NK-92 treated with Interleukin-12 subunit alpha and Interleukin-12 subunit beta, amount 100 ng/mL, for 24 hours (cell line): ENCODE measurements around the gene KLF2.

ENCODE experiments used
- DNase-seq: peaks from one replicate; lab custom pipeline; 2025; lab: John Stamatoyannopoulos, UW

Gene KLF2

DNA sequence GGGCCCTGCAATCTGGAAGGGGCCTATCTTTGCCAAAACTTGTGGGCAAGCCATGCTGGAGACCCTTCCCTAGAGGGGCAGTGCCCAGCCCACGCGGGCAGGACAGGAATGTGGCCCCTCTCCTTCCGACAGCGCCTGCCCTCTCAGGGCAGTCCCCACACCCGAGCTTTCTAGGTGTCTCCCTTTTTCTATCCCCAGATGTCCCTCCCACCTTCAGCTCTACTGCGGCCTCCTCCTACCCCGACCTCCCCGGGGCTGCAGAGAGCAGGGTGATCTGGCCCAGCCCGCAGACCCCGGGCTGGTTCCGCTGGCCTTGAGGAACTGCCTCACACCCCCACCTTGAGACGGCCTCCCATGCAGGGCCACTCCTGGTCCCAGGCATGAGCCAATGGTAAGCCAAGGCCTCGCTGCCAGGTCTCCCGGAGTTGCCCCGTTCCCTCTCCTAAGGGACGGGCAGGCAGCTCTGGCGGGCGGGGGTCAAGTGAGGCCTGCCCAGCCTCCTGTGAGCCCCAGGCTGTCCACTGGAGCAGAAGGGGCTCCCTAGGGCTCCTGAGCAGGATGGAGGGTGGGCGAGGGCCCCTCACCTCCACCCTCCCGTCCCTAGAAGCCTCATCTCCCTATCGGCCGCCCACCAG, 39.7 kb downstream of the KLF2 start:
- DNase-seq, result no peak

DNA sequence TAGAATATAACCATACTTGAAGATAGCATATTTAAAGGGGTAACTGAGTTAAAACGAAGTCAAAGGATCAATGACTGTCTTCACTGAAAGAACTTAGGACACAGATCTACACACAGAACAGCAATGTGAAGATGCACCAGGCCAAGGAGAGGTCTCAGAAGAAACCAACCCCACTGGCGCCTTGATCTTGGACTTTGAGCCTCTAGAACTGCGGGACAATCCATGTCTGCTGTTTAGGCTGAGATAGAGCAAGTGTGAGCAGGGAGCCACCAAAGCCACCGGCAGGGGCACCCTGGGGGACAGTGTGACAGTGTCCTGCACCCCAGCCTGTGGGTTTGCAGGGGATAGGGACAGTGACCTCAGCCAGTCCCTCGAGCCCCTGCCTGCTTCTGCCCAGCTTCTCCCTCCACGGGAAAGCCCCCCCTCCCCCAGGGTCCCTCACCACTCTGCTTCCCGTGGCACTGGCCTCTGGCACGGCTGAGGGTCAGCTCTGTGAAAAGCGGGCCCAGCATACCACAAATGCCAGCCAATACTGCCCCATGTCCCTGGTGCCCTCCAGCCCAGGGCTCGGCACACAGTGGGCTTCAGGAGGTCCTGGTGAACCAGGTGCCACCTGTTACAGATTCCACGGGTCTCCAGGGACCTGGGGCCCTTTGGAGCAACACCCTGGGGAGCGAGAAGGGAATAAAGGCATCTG, 40.8 kb downstream of the KLF2 start:
- no peak for DNase-seq

DNA sequence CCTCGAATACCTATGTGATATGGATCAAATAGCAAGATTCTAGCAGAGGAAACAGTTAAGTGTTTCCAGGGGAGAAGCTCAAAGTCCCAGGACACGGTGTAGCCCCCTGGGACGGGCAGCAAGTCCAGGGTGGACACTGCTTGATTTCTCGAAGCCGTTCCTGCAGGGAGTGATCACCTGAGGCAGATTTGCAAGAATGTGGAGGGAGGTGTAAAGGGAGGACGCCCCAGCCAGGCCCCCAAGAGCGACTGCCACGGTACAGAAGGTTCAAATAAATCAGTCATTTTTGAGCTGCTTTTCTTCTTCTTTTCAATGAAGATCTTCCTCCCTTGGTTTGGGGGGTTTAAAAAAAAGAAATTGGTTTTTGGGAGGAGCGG, 41.4 kb downstream of the KLF2 start:
- DNase-seq, result no peak

DNA sequence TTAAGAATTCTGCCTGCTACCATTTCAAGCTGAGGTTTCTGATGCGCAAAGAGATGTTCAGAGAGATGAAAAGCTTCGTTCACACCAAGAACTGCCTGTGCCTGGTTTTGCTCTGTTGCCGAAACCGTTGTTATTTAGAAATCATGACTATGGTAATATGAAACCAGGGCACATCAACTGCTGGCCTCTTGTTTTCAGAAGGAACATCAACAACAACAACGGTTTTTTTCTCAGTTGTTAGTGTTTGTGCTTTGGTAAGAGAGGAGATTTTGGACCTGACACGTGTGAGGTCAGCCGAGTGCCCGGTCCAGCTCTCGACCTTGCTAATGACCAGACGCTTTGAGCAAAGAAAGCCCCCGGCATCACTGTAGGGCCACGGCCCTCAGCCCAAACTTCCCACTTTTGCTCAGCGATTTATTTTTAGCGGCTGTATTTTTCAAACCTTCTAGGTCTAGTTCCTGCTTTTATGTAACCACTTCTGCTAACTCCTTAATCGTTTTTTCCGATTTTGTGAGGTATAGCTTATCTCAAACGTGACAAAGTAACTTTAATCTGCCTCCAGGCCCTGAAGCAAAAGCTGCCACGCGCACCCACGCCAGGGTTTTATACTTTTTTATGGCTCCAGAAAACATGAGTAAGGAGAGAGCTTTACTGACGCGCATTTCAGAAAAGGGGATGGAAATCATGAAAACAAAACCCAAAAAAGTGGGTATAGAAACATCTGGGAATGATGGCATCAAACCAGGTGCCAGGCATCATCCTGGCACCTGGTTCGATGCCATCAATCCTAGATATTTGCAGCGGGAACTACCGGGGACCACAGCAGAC, 42.0 kb downstream of the KLF2 start:
- DNase-seq, result no peak

DNA sequence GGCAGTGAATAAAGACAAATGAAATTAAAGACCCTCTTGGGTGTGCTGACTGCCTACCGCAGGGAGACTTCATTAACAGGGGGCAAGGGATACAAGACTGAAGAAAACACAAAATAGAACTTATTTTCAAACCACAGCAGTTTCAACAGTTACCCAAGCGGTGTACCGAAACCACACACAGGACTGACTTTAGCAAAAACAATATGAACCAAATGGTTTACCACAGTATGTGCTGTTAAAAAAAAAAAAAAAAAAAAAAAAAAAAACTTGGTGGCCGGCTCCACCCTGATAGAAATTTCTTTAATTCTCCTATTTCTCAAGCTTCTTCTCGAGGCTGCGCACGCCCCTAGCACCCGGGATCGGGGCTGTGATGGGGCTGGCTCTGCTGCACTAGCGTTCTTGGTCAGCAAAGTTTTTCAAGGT, 42.6 kb downstream of the KLF2 start:
- peak; percentile 36 for DNase-seq

DNA sequence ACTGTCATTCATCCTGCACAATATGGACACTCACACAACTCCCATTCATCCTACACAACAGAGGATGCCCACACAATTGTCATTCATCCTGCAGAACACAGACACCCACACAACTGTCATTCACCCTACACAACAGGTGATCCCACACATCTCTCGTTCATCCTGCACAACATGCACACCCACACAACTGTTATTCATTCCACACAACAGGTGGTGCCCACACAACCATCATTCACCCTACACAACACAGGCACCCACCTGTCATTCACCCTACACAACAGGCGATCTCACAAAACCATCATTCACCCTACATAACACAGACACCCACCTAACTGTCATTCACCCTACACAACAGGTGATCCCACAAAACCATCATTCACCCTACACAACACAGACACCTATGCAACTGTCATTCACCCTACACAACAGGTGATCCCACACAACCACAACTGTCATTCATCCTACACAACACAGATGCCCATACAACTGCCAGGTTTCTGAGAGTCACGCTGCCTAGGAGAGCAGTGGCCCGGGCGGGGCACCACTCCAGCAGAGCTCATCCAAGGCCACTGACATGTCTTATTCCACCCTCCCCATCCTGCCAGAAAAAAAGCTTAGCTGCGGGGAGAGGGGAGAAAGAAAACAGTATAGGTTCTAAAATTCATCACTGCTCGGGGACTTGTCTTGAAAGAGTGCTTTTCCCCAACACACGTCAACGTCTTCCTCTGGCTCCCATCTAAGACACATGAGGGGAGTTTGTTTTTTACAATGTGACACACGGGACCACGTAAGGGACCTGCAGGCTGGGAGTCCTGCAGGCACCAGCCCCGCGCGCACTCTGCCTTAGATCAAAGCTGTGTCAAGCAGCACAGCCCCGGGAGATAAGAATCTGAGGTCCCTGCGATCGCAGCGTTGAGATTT, 44.0 kb downstream of the KLF2 start:
- DNase-seq, result no peak

DNA sequence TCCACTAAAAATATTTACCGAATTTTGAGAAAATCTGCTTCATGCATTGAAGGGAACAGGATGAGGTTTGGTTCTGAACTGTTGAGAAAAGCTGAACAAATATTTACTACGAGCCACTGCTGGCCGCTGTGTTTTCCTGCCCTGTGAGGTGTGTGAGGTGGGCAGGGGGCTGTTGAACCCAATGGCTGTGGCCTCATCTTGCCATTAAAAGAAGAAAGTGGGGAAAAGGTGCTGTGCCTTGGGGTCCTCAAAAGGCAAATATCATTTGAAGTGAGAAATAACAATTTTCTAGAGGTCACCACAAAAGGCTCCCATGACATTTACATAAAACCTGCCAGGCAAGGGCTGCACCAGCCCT, 44.7 kb downstream of the KLF2 start:
- no peak for DNase-seq

DNA sequence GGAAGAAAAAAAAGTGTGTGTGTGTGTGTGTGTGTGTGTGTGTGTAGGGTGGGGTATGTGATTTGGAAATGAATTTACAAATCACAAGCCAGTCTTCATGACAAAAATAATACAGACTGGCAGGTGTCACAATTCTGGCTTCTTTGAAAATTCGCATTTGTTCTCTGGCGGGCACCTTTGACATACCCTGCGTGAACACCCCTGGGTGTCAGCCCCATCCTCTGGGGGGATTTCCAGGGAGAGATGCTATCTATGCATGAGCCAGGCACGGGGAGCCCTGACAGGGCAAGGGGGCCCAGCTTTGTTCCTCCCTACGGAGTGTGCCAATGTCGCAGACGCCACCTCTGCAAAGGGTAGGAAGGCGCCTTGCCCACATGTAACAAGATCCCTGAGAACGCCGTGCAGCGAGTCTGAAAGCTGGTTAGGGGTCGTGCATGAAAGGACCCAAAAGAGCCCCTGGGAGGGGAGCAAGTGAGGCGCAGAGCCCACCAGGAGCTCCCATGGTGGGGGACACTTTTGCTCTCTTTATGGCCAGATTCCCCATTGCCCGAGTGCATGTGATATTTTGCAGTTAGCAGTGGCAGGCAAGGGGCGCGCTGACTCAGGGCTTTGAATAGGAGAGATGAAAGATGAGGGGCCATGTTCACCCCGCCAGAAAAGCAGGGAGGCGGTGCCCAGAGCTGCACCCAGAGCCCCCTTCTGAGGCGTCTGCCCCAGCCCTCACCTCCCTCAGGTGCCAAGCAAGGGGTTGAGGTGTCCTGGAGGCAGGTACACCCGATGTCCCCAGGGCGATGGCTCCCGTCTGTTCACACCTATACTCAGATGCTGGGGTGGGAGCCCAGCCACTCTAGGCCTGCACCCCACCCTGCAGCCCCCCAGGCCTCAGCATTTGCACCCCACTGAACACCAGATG, 45.3 kb downstream of the KLF2 start:
- DNase-seq, result no peak

DNA sequence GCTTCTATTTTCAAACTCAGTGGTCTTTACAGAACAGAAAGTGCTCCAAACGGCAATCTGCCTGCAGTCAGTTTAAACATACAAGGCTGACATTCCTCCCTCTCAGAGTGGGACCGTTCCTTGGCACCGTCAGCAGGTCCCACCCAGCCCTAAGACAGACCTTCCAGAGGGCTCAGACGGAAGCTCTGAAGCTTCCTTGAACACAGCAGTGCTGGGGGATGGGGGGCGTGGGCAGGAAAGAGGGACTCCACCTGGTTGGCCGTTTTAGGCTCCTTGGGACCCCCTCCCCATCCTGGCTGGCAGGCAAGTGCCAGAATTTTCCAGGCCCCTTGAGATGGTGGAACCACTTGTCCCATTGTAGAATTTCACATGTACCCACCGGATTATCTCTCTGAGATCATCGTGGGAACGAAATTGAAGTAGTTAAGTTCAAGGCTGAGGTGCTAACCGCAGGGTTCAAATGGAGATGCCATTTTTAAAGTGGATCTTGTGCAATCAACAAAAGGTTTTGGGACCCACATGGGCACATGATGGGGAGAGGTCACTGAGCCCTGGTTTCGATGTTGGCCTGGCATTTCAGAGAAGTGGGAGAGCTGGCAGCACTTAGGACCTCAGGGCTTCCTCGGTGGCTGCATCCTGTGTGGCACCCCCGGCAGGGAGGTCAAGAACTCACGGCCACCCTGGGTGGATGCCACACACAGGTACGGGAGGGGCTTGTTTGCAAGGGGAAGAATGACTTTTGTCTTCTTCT, 46.2 kb downstream of the KLF2 start:
- DNase-seq, result peak; percentile 62

DNA sequence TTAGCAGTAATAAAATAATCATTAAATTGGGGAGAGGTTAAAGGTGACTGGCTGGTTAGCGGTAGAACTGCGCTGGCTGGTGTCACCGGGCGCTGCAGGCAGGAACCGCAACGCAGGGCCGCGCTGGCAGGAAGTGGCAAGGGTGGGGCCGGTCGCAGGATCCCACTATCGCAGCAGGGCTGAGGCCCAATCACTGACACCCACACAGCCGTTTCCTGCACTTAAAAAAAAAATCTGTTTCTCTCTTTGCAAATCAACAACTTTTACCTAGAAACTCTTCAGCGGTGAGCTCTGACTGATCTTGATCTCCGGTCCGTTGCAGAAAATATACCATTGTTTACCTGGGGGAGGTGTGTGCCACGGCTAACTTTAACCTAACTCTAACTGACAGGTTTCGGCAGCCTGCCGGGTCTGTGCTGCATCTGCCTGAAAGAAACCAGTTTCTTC, 46.9 kb downstream of the KLF2 start:
- peak; percentile 89 for DNase-seq

DNA sequence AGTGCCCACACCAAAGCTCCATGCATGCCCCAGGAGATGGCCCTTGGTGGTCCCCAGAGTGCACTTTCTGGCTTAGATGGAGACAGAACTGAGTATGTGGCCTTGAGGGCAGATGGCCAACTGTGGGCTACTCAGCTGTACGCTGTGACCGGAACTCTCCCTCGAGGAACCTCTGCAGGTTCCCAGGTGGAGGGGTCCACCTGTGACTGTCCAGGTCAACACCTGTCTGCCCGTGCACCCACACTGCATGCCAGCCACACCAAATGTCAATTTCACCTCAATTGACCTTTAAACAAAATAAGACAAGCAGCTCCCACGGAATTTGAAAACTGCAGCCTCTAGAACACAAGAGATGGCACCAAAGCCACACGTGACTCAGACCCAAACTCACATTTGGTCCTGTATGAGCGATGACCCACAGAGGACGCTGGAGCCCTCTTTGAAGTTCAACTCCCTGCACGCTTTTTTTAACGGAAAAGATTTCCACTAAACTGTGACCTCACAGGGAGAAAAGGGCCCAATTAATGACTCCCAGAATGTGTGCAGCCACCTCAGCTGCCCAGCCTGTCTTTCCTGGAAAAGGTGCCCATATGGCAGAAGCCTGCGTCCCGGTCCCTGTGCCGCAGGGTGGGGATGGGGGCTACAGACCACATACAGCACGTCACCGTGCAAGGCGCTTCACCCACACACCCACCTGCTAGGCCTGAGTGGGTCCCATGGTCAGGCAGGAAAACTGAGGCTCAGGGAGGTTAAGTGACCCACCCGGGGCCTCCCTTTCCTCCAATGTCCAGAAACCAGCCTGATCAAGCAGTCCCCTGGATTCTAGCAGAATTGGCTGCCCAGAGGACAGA, 47.7 kb downstream of the KLF2 start:
- DNase-seq, result no peak

DNA sequence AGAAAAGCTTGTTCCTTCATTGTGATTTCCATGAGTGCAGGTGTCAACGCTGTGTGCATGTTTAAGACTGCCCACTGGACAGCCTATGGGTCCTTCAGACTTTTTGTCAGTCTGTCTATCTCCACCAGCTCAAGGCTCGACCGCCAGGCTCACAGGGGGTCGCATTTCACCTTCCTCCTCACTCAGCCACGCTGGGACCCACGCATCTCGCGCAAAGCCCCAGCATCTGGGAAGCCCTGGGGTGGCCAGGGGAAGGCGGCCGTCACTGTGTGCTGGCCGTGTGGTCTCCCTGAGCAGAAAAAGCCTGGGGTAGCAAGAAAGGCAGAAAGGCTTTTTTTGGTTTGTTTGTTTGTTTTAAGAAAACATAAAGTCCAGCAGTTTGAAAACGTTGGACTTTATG, 48.5 kb downstream of the KLF2 start:
- DNase-seq, result no peak

DNA sequence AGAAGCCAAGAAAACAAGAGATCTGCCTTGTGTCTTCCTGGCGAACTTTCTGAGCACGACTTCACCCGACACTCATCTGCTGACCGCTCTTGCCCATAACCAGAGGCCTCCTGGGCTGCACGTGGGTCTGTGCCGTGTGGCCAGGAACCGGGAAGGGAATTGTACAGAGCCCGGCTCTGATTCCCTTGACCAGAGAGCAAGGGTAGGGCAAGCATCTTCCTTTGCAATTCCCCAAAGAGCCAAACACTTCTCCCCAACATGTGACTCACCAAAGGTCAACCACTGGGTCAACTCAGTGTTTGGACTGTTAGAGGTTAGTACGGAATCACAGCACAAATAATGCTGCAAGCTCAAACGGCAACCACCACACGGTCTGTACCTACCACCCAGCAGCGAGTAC, 48.9 kb downstream of the KLF2 start:
- DNase-seq, result no peak

DNA sequence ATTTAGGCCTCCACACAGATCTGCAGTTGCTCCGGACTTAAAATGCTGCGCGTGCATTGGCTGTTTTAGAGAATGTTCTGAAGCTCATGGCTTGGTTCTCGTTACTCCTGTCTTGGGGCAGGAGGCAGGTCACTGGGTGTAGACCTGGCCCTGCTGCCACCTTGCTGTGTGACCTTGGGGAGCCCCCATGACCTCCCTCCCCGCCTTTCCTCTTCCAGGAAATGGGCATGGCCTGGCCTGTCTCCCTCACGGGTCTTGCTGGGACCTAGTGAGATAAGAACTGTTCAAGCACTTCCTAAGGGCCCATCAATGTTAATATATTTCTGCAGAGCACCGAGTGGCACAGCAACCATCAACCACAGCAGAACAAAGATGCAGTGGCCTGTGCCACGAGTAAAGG, 49.4 kb downstream of the KLF2 start:
- no peak for DNase-seq

DNA sequence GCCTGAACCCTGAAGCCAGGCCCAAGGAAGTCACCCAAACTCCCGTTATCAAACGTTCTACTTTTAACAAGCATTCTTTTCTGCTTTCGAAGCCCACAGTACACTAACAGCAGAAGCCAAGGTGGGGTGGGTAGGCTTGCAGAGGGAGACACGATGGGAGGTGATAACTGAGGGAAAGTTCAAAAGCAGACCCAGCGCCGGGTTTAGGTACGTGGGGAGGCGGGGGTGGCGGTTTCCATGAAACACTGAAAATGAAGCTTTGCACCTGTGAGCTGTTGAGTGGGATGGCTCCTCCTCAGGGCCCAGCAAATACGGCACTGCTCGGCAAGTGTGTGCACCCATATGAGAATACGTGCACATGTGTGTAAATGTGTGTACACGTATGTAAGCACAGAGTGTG, 49.8 kb downstream of the KLF2 start:
- DNase-seq, result no peak

DNA sequence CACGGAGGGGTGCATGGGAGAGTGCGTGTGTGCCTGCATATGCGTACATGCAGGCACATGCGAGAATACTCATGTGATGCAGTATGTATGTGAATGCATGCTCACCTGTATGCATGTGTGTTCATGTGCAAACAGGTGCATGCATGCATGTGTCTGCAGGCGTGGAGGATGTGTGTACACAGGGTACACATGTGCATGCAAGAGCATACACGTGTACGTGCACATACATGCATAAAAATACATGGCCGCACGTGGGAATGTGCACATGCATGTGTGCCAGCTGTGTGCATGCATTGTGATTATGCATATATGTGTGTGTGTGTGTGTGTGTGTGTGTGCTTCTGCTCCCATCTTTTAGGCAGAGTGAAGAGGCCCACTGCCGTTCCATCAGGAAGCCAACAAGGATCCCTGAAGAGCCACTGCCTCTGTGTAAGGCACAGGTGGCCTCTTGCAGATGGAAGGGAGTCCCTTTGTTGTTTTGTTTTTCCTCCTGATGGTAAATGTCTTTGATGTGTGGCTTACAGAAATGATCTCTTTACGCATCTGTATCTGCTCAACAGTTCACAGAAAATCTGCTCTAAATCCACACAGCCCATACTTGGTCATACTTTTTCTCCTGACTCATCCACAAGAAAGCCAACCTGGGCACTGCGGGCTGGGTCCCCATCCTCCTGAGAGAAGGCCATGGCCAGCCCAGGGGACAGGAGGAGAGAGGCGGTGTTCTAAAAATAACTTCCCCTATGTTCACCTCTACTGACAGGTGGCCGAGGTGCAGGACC, 50.7 kb downstream of the KLF2 start:
- DNase-seq, result no peak

DNA sequence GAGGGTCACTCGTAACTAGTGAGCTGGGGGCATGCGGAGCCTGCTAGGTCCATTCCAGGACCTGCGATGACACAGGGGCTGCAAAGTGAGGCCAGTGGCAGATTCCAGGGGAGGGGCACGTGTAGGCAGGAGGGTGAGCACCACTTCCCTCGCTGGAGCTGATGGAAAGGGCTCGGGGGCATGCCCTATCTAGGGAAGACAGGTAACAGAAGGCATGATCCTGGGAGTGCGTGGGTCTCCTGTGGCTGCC, 51.2 kb downstream of the KLF2 start:
- no peak for DNase-seq

DNA sequence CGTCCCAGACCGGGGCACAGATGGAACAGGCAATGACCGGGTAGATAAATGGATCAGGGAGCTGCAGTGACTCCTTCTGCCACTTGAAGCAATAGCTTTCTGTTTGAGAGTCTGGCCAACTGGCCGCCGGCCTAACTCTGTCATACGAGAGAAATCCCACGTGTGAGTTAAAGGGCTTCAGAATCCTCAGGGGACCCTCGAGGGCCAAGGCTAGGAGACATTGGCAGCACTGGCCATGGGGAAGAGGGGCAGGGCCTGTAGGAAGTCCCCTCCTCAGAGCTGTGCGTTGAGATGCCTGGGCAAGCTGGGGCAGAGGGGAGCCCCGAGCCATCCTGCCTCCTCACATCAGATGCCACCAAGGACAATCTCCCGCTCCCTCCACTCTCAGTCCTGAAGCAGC, 51.6 kb downstream of the KLF2 start:
- no peak for DNase-seq

DNA sequence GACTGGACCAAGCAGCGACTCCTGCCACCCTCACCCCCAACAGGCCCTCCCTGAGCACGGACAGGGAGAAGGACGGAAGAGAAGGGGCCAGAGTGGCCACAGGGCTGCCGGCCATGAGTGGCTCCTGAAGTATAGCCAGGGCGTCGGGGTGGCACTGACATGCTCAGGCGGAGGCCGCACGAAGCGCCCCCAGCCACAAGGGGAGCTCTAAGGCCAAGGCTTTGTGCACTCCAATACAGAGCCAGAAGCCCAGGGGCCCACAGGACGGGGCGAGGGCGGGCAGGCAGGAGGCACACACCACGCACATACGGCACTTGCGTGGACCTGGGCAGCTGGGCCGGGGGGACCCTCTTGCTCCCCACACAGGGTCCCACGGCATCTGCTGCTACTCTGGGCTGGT, 52.0 kb downstream of the KLF2 start:
- DNase-seq, result no peak
